B cell (primary cell): ENCODE results near the gene UBE2R2. TPM values are rescaled to one million over a fixed set of nuclear protein-coding genes. Genes with fewer than 3 reads are reported as not detected.
"Not testable (repeated sequence)": the region's sequence is repeated elsewhere in the genome, so short reads cannot be mapped to it uniquely, and the experiment has no call there.

Experiments
- ATAC-seq: fragments of 200-7000 bp; cut with Tn5 transposase; one replicate; pipeline ENCODE4 v1.10.0; 2021; ENCODE audit warnings: low read depth, mild to moderate bottlenecking, moderate number of reproducible peaks, moderate library complexity
- CTCF ChIA-PET: fragments of 350-600 bp; sonication (Branson Sonifier 250); formaldehyde crosslinking; loops from one replicate; lab custom pipeline; 2021; ENCODE audit warnings: antibody characterized with exemption, inconsistent platforms; lab: Charles Lee
- POLR2A ChIA-PET: fragments of 350-600 bp; sonication (Branson Sonifier 250); formaldehyde crosslinking; loops from one replicate; lab custom pipeline; 2021; ENCODE audit warnings: antibody characterized with exemption; lab: Charles Lee
- DNase-seq: peaks from one replicate; pipeline ENCODE4 v3.0.0; 2013
- H2AFZ ChIP-seq: 2 replicates; pipeline ENCODE4 v1.6.1; 2012; ENCODE audit warnings: mild to moderate bottlenecking, low read depth, low read length; ENCODE audit not compliant: insufficient read depth, poor library complexity, severe bottlenecking
- H3K27ac ChIP-seq, 2 donors: 1 replicate in 1 of 2; 2 replicates in 1 of 2; pipeline ENCODE4 v1.5.1; 2012 to 2013; ENCODE audit warnings: low read length in 2 of 2, mild to moderate bottlenecking in 2 of 2, moderate library complexity in 1 of 2
- H3K27me3 ChIP-seq, 4 experiments: fragments of 200-600 bp in 1 of 4; sonication (generic) in 1 of 4; replicated peaks in 1 of 4; 1 replicate in 2 of 4; 2 replicates in 2 of 4; pipeline versions ENCODE4 v1.6.1 to v1.7.0; 2013 to 2016; ENCODE audit warnings: low read length in 3 of 4, mild to moderate bottlenecking in 2 of 4, mixed read lengths in 1 of 4, moderate library complexity in 1 of 4; ENCODE audit not compliant: insufficient read depth in 4 of 4, control insufficient read depth in 3 of 4; ENCODE audit errors: control extremely low read depth in 1 of 4
- H3K36me3 ChIP-seq, 2 experiments: replicated peaks in 1 of 2; 1 replicate in 1 of 2; 2 replicates in 1 of 2; pipeline versions ENCODE4 v1.6.1 to v1.7.1; 2013; ENCODE audit warnings: low read length in 1 of 2; ENCODE audit not compliant: insufficient read depth in 2 of 2, control insufficient read depth in 1 of 2; ENCODE audit errors: control extremely low read depth in 1 of 2, extremely low read depth in 1 of 2
- H3K4me1 ChIP-seq, 2 donors: fragments of 200-600 bp in 1 of 2; sonication (generic) in 1 of 2; 1 replicate in 1 of 2; 2 replicates in 1 of 2; pipeline versions ENCODE4 v1.5.1 to v1.6.1; 2013 to 2017; ENCODE audit warnings: low read length in 2 of 2; ENCODE audit not compliant: control insufficient read depth in 2 of 2, insufficient read depth in 2 of 2
- H3K4me2 ChIP-seq: replicated peaks from 2 replicates; pipeline ENCODE3; 2012; ENCODE audit warnings: mild to moderate bottlenecking, low read depth, low read length; ENCODE audit not compliant: poor library complexity, severe bottlenecking
- H3K4me3 ChIP-seq, 5 experiments: fragments of 200-600 bp in 1 of 5; sonication (generic) in 1 of 5; 1 replicate in 3 of 5; 2 replicates in 2 of 5; pipeline versions ENCODE4 v1.5.1 to v1.7.0; 2011 to 2016; ENCODE audit warnings: low read length in 4 of 5, mild to moderate bottlenecking in 4 of 5, low read depth in 2 of 5, control low read depth in 1 of 5, moderate library complexity in 1 of 5; ENCODE audit not compliant: insufficient read depth in 1 of 5; ENCODE audit errors: control extremely low read depth in 1 of 5, extremely low read depth in 1 of 5
- H3K79me2 ChIP-seq: fragments of 200-600 bp; sonication (generic); one replicate; pipeline ENCODE4 v1.6.0; 2016; ENCODE audit warnings: low read length; ENCODE audit not compliant: control insufficient read depth, insufficient read depth
- H3K9ac ChIP-seq: fragments of 200-600 bp; sonication (generic); 2 replicates; pipeline ENCODE4 v1.6.1; 2017; ENCODE audit warnings: mild to moderate bottlenecking, low read length, moderate library complexity
- H3K9me3 ChIP-seq, 3 donors: one replicate each; pipeline versions ENCODE4 v1.6.1 to v1.7.1; 2013; ENCODE audit warnings: low read length in 2 of 3; ENCODE audit not compliant: control insufficient read depth in 2 of 3, insufficient read depth in 1 of 3; ENCODE audit errors: control extremely low read depth in 1 of 3
- H4K20me1 ChIP-seq: 2 replicates; pipeline ENCODE4 v1.6.0; 2012; ENCODE audit warnings: mild to moderate bottlenecking, low read length; ENCODE audit not compliant: insufficient read depth, control insufficient read depth, poor library complexity, severe bottlenecking
- H3K27ac Mint-ChIP-seq: one replicate; pipeline ENCODE4 v1.8.0; 2021; ENCODE audit warnings: mixed read lengths
- H3K27me3 Mint-ChIP-seq: one replicate; pipeline ENCODE4 v1.8.0; 2021; ENCODE audit warnings: mixed read lengths
- H3K4me1 Mint-ChIP-seq: one replicate; pipeline ENCODE4 v1.8.0; 2021; ENCODE audit warnings: mixed read lengths
- H3K4me3 Mint-ChIP-seq: one replicate; pipeline ENCODE4 v1.8.0; 2021; ENCODE audit warnings: mixed read lengths
- H3K9me3 Mint-ChIP-seq: one replicate; pipeline ENCODE4 v1.8.0; 2022; ENCODE audit warnings: mixed read lengths; ENCODE audit not compliant: insufficient read depth
- CTCF ChIP-seq: fragments of 200-600 bp; IDR thresholded peaks from one replicate; pipeline ENCODE4 v1.8.0; 2022; ENCODE audit warnings: antibody characterized with exemption, mild to moderate bottlenecking
- EZH2 ChIP-seq: IDR thresholded peaks from 2 replicates; pipeline ENCODE4 v1.6.1; 2012; ENCODE audit warnings: borderline replicate concordance, low read depth, mild to moderate bottlenecking, moderate library complexity, low read length; ENCODE audit not compliant: insufficient read depth, poor library complexity, severe bottlenecking
- whole genome bisulfite sequencing: methylation state at CpG from one replicate; pipeline ENCODE4 v1.1.5; 2013; ENCODE audit warnings: missing lambda C conversion rate; ENCODE audit not compliant: insufficient coverage; 5-methylcytosine and 5-hydroxymethylcytosine counted together
- intact Hi-C: fragments of 100-400 bp; cut with micrococcal nuclease; formaldehyde crosslinking; loops from one replicate; pipeline ENCODE4 v1.10.0; 2022
- polyA plus RNA-seq: library from polyadenylated mRNA; depleted of rRNA; stranded (reverse); fragments of >200 nt; gene quantifications from 2 replicates; pipeline ENCODE4 v1.2.3, GENCODE V29; 2012
- total RNA-seq, 2 donors: library from RNA; stranded (reverse); fragments of 120-200 nt in 1 of 2; gene quantifications; 1 replicate in 1 of 2; 2 replicates in 1 of 2; pipeline versions ENCODE4 v1.2.3 to v1.2.4, GENCODE V29; 2013 to 2022

UBE2R2 gene
- total and polyA plus RNA-seq, 2 donors (not counting 1 experiment from before 2014, with no cell fraction given) = 18.9 to 48.8 TPM

GRCh38 chr9:33956544-33956943 is 139.6 kb downstream of the UBE2R2 start:
- ATAC-seq (no peak), DNase-seq (no peak)
- no peaks in the 10 kb centered on the region for H3K27me3 Mint-ChIP-seq
- no peaks in the 10 kb centered on the region for H4K20me1 ChIP-seq
- no peaks in the 10 kb centered on the region for H3K9me3 Mint-ChIP-seq
- intact Hi-C loops = no loop called here
- no peak overlapping the region for H3K9ac ChIP-seq
- no peaks in the 10 kb centered on the region for H3K79me2 ChIP-seq
- H3K4me3 ChIP-seq = no peak overlapping the region
- no peaks in the 10 kb centered on the region for H3K9me3 ChIP-seq
- H3K27ac ChIP-seq = no peak overlapping the region
- H3K4me3 Mint-ChIP-seq = no peak overlapping the region
- H3K4me1 ChIP-seq = no peaks in the 10 kb centered on the region
- POLR2A ChIA-PET = no interaction called here
- H3K27me3 ChIP-seq = no peaks in the 10 kb centered on the region
- H3K4me2 ChIP-seq = no peak overlapping the region
- H3K27ac Mint-ChIP-seq = no peak overlapping the region
- TF ChIP-seq CTCF (no peak), EZH2 (no peak)
- H3K36me3 ChIP-seq = peaks cover 4 to 11% of the 10 kb centered on the region in 2 experiments
- CTCF ChIA-PET = no interaction called here
- WGBS = 75% methylated on average over 1 of the region's 4 CpGs
- no peak overlapping the region for H2AFZ ChIP-seq
- H3K4me1 Mint-ChIP-seq = no peaks in the 10 kb centered on the region

GRCh38 chr9:33959725-33960124 is 142.8 kb downstream of the UBE2R2 start:
- no peaks in the 10 kb centered on the region for H3K27me3 Mint-ChIP-seq
- no peaks in the 10 kb centered on the region for H4K20me1 ChIP-seq
- TF ChIP-seq EZH2 (no peak), CTCF (no peak)
- DNase-seq (no peak), ATAC-seq (no peak)
- CTCF ChIA-PET = no interaction called here
- H2AFZ ChIP-seq = no peak overlapping the region
- no peaks in the 10 kb centered on the region for H3K4me1 Mint-ChIP-seq
- no peaks in the 10 kb centered on the region for H3K9me3 Mint-ChIP-seq
- peaks cover 4 to 9% of the 10 kb centered on the region in 2 experiments for H3K36me3 ChIP-seq
- no peaks in the 10 kb centered on the region for H3K79me2 ChIP-seq
- intact Hi-C loops = no loop called here
- H3K27ac Mint-ChIP-seq = no peak overlapping the region
- H3K9me3 ChIP-seq = no peaks in the 10 kb centered on the region
- H3K4me3 Mint-ChIP-seq = no peak overlapping the region
- no peak overlapping the region for H3K9ac ChIP-seq
- H3K27ac ChIP-seq = no peak overlapping the region
- H3K4me1 ChIP-seq = no peaks in the 10 kb centered on the region
- no CpG with 5 or more reads among the region's 2 CpGs for WGBS
- no peak overlapping the region for H3K4me3 ChIP-seq
- H3K4me2 ChIP-seq = no peak overlapping the region
- POLR2A ChIA-PET = no interaction called here
- no peaks in the 10 kb centered on the region for H3K27me3 ChIP-seq

- WGBS = no CpG with 5 or more reads among the region's 7 CpGs
- H3K9me3 ChIP-seq, H3K4me3 Mint-ChIP-seq, H3K4me2 ChIP-seq, H3K27me3 Mint-ChIP-seq, DNase-seq, POLR2A ChIA-PET, H3K27ac Mint-ChIP-seq, H3K9ac ChIP-seq, H4K20me1 ChIP-seq, H2AFZ ChIP-seq, ATAC-seq, intact Hi-C loops, H3K4me1 ChIP-seq, H3K27me3 ChIP-seq, H3K27ac ChIP-seq, H3K79me2 ChIP-seq, CTCF ChIA-PET, H3K36me3 ChIP-seq, H3K9me3 Mint-ChIP-seq, H3K4me1 Mint-ChIP-seq, H3K4me3 ChIP-seq: not testable (repeated sequence)
These were observed 145.5 kb downstream of the UBE2R2 start for GRCh38 chr9:33962468-33962867.
